Hepatocyte (in vitro differentiated cells): Measurements from ENCODE around the gene HS3ST4. TPM values are rescaled to one million over a fixed set of nuclear protein-coding genes. Genes with fewer than 3 reads are reported as not detected.

Experiments used
- DNase-seq: peaks from one replicate; pipeline ENCODE4 v3.0.0-alpha.2; 2016; ENCODE audit warnings: low spot score
- H2AFZ ChIP-seq: fragments of 200-600 bp; sonication (generic); 2 replicates; pipeline ENCODE4 v1.6.0; 2016; ENCODE audit warnings: antibody characterized with exemption, mild to moderate bottlenecking
- H3K27ac ChIP-seq: fragments of 200-600 bp; sonication (generic); 2 replicates; pipeline ENCODE4 v1.5.1; 2016; ENCODE audit warnings: mild to moderate bottlenecking
- H3K27me3 ChIP-seq: fragments of 200-600 bp; sonication (generic); 2 replicates; pipeline ENCODE4 v1.6.1; 2016
- H3K36me3 ChIP-seq: fragments of 200-600 bp; sonication (generic); replicated peaks from 2 replicates; pipeline ENCODE4 v1.5.1; 2016; ENCODE audit warnings: low read depth; ENCODE audit not compliant: insufficient read depth
- H3K4me1 ChIP-seq: fragments of 200-600 bp; sonication (generic); 2 replicates; pipeline ENCODE4 v1.5.1; 2016; ENCODE audit warnings: mild to moderate bottlenecking, moderate library complexity; ENCODE audit not compliant: insufficient read depth
- H3K4me2 ChIP-seq: fragments of 200-600 bp; sonication (generic); 2 replicates; pipeline ENCODE4 v1.6.0; 2016
- H3K4me3 ChIP-seq: fragments of 200-600 bp; sonication (generic); 2 replicates; pipeline ENCODE4 v1.5.1; 2016; ENCODE audit warnings: mild to moderate bottlenecking
- H3K79me2 ChIP-seq: fragments of 200-600 bp; sonication (generic); 2 replicates; pipeline ENCODE4 v1.6.0; 2017; ENCODE audit warnings: mild to moderate bottlenecking
- H3K9me2 ChIP-seq: fragments of 200-600 bp; sonication (generic); replicated peaks from 2 replicates; pipeline ENCODE4 v1.6.0; 2017; ENCODE audit warnings: mild to moderate bottlenecking; ENCODE audit not compliant: insufficient read depth
- H3K9me3 ChIP-seq: fragments of 200-600 bp; sonication (generic); 2 replicates; pipeline ENCODE4 v1.5.1; 2016; ENCODE audit warnings: low read depth, mild to moderate bottlenecking
- H4K20me1 ChIP-seq: fragments of 200-600 bp; sonication (generic); 2 replicates; pipeline ENCODE4 v1.6.0; 2016; ENCODE audit warnings: mild to moderate bottlenecking; ENCODE audit not compliant: insufficient read depth, poor library complexity, severe bottlenecking
- EZH2 ChIP-seq: fragments of 200-600 bp; sonication (generic); IDR thresholded peaks from 2 replicates; pipeline ENCODE4 v1.6.1; 2016; ENCODE audit warnings: antibody characterized with exemption, mild to moderate bottlenecking, borderline replicate concordance
- EZH2phosphoT487 ChIP-seq: fragments of 200-600 bp; sonication (generic); IDR thresholded peaks from one replicate; pipeline ENCODE4 v1.6.1; 2018; ENCODE audit warnings: antibody characterized with exemption, mild to moderate bottlenecking, low read depth, moderate library complexity; ENCODE audit not compliant: unreplicated experiment, severe bottlenecking
- WGBS: methylation state at CpG from one replicate; pipeline ENCODE4 v1.1.6; 2016; ENCODE audit warnings: low lambda C conversion rate; ENCODE audit errors: missing lambda C conversion rate; 5-methylcytosine and 5-hydroxymethylcytosine counted together
- polyA plus RNA-seq: library from polyadenylated mRNA; unstranded; fragments of >200 nt; fragmentation: Nextera tagmentation; extraction: Ambion mirVana; gene quantifications from 2 replicates; pipeline ENCODE4 v1.2.1, GENCODE V29; 2016
- total RNA-seq: library from RNA; depleted of rRNA; stranded (reverse); fragments of >200 nt; gene quantifications from 2 replicates; pipeline ENCODE4 v1.2.3, GENCODE V29; 2014
- TF ChIP-seq, protein P1 (sequence below): fragments of 200-600 bp; sonication (generic); IDR thresholded peaks from 2 replicates; pipeline ENCODE4 v1.5.1; 2016; ENCODE audit warnings: antibody characterized with exemption, mild to moderate bottlenecking; ENCODE audit not compliant: poor library complexity

Gene HS3ST4
- total and polyA plus RNA-seq, 2 experiments from 2014 or later = 2.0 to 3.1 TPM

- Histone ChIP-seq H3K36me3 (no peaks in the 10 kb centered on the region), H3K27me3 (no peaks in the 10 kb centered on the region), H3K4me3 (no peak overlapping the region), H3K4me1 (no peaks in the 10 kb centered on the region), H3K4me2 (no peak overlapping the region), H3K9me3 (no peaks in the 10 kb centered on the region), H3K9me2 (no peaks in the 10 kb centered on the region), H4K20me1 (no peaks in the 10 kb centered on the region), H2AFZ (no peak overlapping the region), H3K79me2 (no peaks in the 10 kb centered on the region), H3K27ac (no peak overlapping the region)
- no peak for TF ChIP-seq EZH2phosphoT487
- TF ChIP-seq EZH2 = no peak
- TF ChIP-seq, protein P1, sequence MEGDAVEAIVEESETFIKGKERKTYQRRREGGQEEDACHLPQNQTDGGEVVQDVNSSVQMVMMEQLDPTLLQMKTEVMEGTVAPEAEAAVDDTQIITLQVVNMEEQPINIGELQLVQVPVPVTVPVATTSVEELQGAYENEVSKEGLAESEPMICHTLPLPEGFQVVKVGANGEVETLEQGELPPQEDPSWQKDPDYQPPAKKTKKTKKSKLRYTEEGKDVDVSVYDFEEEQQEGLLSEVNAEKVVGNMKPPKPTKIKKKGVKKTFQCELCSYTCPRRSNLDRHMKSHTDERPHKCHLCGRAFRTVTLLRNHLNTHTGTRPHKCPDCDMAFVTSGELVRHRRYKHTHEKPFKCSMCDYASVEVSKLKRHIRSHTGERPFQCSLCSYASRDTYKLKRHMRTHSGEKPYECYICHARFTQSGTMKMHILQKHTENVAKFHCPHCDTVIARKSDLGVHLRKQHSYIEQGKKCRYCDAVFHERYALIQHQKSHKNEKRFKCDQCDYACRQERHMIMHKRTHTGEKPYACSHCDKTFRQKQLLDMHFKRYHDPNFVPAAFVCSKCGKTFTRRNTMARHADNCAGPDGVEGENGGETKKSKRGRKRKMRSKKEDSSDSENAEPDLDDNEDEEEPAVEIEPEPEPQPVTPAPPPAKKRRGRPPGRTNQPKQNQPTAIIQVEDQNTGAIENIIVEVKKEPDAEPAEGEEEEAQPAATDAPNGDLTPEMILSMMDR = no peak
- DNase-seq = no peak
- 24% methylated on average over 1 of the region's 1 CpG for WGBS
These were observed 163.3 kb downstream of the HS3ST4 start for GRCh38 chr16:25855063-25855462.

- no peak for DNase-seq
- Histone ChIP-seq H3K79me2 (no peaks in the 10 kb centered on the region), H3K4me1 (no peaks in the 10 kb centered on the region), H4K20me1 (no peaks in the 10 kb centered on the region), H3K27ac (no peak overlapping the region), H3K9me2 (no peaks in the 10 kb centered on the region), H3K9me3 (no peaks in the 10 kb centered on the region), H2AFZ (no peak overlapping the region), H3K36me3 (no peaks in the 10 kb centered on the region), H3K27me3 (no peaks in the 10 kb centered on the region), H3K4me2 (no peak overlapping the region), H3K4me3 (no peak overlapping the region)
- no peak for TF ChIP-seq EZH2
- TF ChIP-seq, protein P1 = no peak
- no peak for TF ChIP-seq EZH2phosphoT487
- 23% methylated on average over 2 of the region's 2 CpGs for WGBS
These were observed 164.1 kb downstream of the HS3ST4 start for GRCh38 chr16:25855818-25856217.

- H3K27ac ChIP-seq = no peak overlapping the region
- H3K27me3 ChIP-seq = no peaks in the 10 kb centered on the region
- H4K20me1 ChIP-seq = no peaks in the 10 kb centered on the region
- no peaks in the 10 kb centered on the region for H3K79me2 ChIP-seq
- H3K36me3 ChIP-seq = no peaks in the 10 kb centered on the region
- DNase-seq = no peak
- H3K9me3 ChIP-seq = no peaks in the 10 kb centered on the region
- H3K9me2 ChIP-seq = no peaks in the 10 kb centered on the region
- H2AFZ ChIP-seq = no peak overlapping the region
- TF ChIP-seq EZH2phosphoT487 (no peak), EZH2 (no peak)
- TF ChIP-seq, protein P1 = no peak
- H3K4me2 ChIP-seq = no peak overlapping the region
- H3K4me3 ChIP-seq = no peak overlapping the region
- WGBS = 82% methylated on average over 3 of the region's 3 CpGs
- H3K4me1 ChIP-seq = no peaks in the 10 kb centered on the region
These were observed 167.9 kb downstream of the HS3ST4 start for GRCh38 chr16:25859645-25860044.

- TF ChIP-seq EZH2phosphoT487 (no peak), EZH2 (no peak)
- TF ChIP-seq, protein P1 = no peak
- Histone ChIP-seq H3K79me2 (no peaks in the 10 kb centered on the region), H2AFZ (no peak overlapping the region), H3K27ac (no peak overlapping the region), H3K9me2 (no peaks in the 10 kb centered on the region), H4K20me1 (no peaks in the 10 kb centered on the region), H3K9me3 (no peaks in the 10 kb centered on the region), H3K4me2 (no peak overlapping the region), H3K36me3 (no peaks in the 10 kb centered on the region), H3K4me1 (no peaks in the 10 kb centered on the region), H3K4me3 (no peak overlapping the region), H3K27me3 (no peaks in the 10 kb centered on the region)
- WGBS = 70% methylated on average over 2 of the region's 2 CpGs
- DNase-seq = no peak
These were observed 175.3 kb downstream of the HS3ST4 start for GRCh38 chr16:25867041-25867440.
